Prostate gland (tissue), 2 donors: ENCODE data around the gene SREBF2.

Source experiments
- CTCF ChIP-seq, 4 experiments: fragments of 200-600 bp in 2 of 4; fragments of 450-650 bp in 2 of 4; sonication (generic) in 2 of 4; IDR thresholded peaks; 1 replicate in 3 of 4; 2 replicates in 1 of 4; pipeline ENCODE4 v1.5.1; 2016 to 2019; ENCODE audit warnings: antibody characterized with exemption in 4 of 4, mild to moderate bottlenecking in 2 of 4, moderate library complexity in 2 of 4
- POLR2AphosphoS5 ChIP-seq: sonication (generic); formaldehyde crosslinking; IDR thresholded peaks from one replicate; pipeline ENCODE4 v1.6.1; 2017; ENCODE audit warnings: antibody characterized with exemption

DNA sequence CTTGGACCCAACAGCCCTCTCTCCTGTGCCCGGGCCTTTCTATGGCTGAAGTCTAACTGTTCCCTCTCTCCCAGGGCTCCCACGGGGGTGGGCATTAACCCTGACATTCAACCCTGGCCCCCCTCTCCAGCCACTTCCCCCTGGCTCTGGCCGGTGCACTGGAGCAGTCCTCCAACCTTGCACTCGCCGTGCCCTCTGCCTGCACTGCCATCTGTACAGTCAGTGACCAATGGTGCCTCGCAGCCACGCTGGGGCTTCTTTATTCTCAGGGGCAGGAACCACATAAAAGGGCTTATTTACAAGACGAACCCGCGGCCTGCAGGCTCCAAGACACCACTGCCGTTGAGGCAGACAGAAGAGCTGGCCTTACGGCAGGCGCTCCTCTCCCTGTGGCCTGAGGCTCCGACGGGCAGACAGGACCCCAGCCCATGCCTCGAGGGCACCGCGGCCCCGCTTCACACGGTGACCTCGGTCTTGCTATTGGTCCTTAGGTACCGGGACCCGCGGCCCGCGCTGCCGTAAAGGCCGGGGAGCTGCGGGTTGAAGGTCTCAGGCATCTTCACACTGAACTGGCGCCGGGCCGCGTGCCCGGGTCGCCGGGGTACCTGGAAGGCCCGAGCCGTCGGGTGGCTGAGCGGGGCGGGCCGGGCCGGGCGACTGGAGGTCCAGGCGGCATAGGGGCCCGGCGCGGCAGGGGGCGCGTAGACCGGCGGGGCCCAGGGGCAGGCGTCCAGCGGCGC, 76.6 kb downstream of the SREBF2 start:
- no peak for TF ChIP-seq CTCF (IDR thresholded peaks at IDR 0.05)
- TF ChIP-seq POLR2AphosphoS5: no peak
